Osteocyte (in vitro differentiated cells): Measurements from ENCODE around the gene TXNIP. TPM values are rescaled to one million over a fixed set of nuclear protein-coding genes. Genes with fewer than 3 reads are reported as not detected.
A peak's percentile ranks its signal among the peaks of the same experiment; 100 is the strongest.

Experiments
- DNase-seq: peaks from one replicate; pipeline ENCODE4 v3.0.0; 2021; ENCODE audit warnings: mixed read lengths; ENCODE audit not compliant: unreplicated experiment; ENCODE audit errors: extremely low spot score
- H3K27ac Mint-ChIP-seq: one replicate; pipeline ENCODE4 v1.8.0; 2021; ENCODE audit warnings: mild to moderate bottlenecking, mixed read lengths; ENCODE audit not compliant: unreplicated experiment
- H3K27me3 Mint-ChIP-seq: one replicate; pipeline ENCODE4 v1.8.0; 2021; ENCODE audit warnings: mixed read lengths; ENCODE audit not compliant: unreplicated experiment
- H3K36me3 Mint-ChIP-seq: one replicate; pipeline ENCODE4 v1.8.0; 2021; ENCODE audit warnings: mixed read lengths; ENCODE audit not compliant: unreplicated experiment
- H3K4me1 Mint-ChIP-seq: one replicate; pipeline ENCODE4 v1.8.0; 2021; ENCODE audit warnings: mixed read lengths; ENCODE audit not compliant: unreplicated experiment
- H3K4me3 Mint-ChIP-seq: one replicate; pipeline ENCODE4 v1.8.0; 2021; ENCODE audit warnings: mild to moderate bottlenecking, moderate library complexity, mixed read lengths; ENCODE audit not compliant: unreplicated experiment
- H3K9me3 Mint-ChIP-seq: one replicate; pipeline ENCODE4 v1.8.0; 2021; ENCODE audit warnings: mixed read lengths; ENCODE audit not compliant: unreplicated experiment
- total RNA-seq: library from RNA; stranded (reverse); gene quantifications from 2 replicates; pipeline ENCODE4 v1.2.1, GENCODE V29; 2021
- TF ChIP-seq, protein P1 (sequence below): fragments of 200-600 bp; sonication (generic); IDR thresholded peaks from 2 replicates; pipeline ENCODE4 v1.5.0; 2021; ENCODE audit warnings: antibody characterized with exemption, mild to moderate bottlenecking, moderate library complexity

TXNIP gene
- total RNA-seq, 1 donor from 2014 or later, result 246 TPM

DNA sequence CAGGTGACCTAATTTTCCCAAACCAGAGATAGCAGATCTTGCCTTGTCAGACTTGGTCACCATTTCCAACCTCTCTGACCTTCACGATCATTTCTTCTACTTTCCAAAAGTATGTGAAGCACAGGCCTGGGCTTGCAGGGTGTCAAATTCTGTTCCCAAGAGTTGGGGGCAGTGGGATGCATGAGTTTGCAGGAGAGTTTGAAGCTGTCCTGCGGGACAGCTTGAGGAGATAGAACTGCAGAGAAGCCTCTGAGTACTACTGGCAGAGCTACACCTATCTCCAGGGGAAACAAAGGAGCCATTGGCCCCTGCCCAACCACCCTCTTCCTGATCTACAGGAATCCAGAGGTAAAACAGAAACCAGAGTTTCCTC is 11.3 kb downstream of the TXNIP start:
- TF ChIP-seq, protein P1, sequence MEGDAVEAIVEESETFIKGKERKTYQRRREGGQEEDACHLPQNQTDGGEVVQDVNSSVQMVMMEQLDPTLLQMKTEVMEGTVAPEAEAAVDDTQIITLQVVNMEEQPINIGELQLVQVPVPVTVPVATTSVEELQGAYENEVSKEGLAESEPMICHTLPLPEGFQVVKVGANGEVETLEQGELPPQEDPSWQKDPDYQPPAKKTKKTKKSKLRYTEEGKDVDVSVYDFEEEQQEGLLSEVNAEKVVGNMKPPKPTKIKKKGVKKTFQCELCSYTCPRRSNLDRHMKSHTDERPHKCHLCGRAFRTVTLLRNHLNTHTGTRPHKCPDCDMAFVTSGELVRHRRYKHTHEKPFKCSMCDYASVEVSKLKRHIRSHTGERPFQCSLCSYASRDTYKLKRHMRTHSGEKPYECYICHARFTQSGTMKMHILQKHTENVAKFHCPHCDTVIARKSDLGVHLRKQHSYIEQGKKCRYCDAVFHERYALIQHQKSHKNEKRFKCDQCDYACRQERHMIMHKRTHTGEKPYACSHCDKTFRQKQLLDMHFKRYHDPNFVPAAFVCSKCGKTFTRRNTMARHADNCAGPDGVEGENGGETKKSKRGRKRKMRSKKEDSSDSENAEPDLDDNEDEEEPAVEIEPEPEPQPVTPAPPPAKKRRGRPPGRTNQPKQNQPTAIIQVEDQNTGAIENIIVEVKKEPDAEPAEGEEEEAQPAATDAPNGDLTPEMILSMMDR, result no peak
- H3K27me3 Mint-ChIP-seq, result no peaks in the 10 kb centered on the region
- peaks cover 18% of the 10 kb centered on the region for H3K4me1 Mint-ChIP-seq
- DNase-seq, result no peak
- H3K27ac Mint-ChIP-seq, result peak overlapping the region; percentile 20
- no peaks in the 10 kb centered on the region for H3K36me3 Mint-ChIP-seq
- no peaks in the 10 kb centered on the region for H3K9me3 Mint-ChIP-seq
- no peak overlapping the region for H3K4me3 Mint-ChIP-seq

DNA sequence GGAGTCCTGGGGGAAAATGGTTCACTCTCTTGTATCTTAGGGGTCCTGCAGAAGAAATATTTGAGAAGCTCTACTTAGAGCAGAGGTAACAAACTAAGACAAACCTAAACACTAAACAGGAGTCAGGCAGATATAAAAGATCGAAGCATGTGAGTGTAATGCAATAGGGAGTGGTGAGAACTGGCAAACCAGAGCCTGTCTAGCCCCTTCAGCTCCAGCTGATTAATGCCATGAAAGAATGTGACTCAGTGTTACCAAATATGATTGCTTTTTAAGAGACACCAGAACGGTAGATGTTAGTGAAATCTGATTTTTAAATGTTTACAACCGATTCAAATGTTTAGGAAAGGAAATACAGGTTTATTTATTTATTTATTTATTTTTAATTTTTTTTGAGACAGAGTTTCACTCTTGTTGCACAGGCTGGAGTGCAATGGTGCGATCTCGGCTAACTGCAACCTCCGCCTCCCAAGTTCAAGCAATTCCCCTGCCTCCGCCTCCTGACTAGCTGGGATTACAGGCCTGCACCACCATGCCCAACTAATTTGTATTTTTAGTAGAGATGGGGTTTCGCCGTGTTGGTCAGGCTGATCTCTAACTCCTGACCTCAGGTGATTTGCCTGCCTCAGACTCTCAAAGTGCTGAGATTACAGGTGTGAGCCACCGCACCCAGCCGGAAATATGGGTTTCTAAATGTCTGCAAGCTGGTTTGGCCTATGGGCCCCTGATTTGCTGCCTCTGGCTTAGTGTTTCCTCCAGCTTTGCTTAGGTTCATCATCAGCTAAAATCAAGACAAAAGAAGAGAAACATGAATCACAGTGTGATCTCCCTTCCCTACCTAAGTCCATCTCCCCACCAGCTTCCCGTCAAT is 12.2 kb downstream of the TXNIP start:
- no peak for DNase-seq
- H3K9me3 Mint-ChIP-seq, result no peaks in the 10 kb centered on the region
- no peak overlapping the region for H3K4me3 Mint-ChIP-seq
- H3K27me3 Mint-ChIP-seq, result no peaks in the 10 kb centered on the region
- H3K27ac Mint-ChIP-seq, result no peak overlapping the region
- TF ChIP-seq, protein P1, result no peak
- H3K4me1 Mint-ChIP-seq, result peaks cover 17% of the 10 kb centered on the region
- H3K36me3 Mint-ChIP-seq, result no peaks in the 10 kb centered on the region

DNA sequence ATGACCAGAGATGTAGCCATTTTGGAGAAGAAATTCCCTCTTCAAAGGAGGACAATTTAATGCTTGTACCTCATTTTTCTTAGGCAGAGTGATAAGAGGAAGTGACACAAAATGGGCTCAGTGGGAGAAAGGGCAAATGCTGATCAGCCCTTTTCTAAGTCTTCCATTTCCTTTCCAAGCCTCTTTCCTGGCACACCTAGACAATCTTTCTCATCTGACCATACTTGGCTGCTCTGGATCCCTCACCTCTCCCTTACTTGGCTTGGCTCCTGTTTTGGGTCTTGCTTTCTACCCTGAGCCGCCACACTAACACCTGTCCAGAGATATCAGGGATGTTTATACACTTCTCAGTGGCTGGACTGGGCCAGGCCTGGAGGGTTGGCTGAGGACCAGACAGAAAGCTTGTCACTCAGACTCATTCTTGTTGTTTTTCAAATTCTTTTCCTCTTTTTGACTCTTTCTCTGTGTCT is 13.1 kb downstream of the TXNIP start:
- H3K4me1 Mint-ChIP-seq, result peaks cover 17% of the 10 kb centered on the region
- no peak overlapping the region for H3K4me3 Mint-ChIP-seq
- no peaks in the 10 kb centered on the region for H3K36me3 Mint-ChIP-seq
- TF ChIP-seq, protein P1, result no peak
- H3K9me3 Mint-ChIP-seq, result no peaks in the 10 kb centered on the region
- no peak for DNase-seq
- H3K27me3 Mint-ChIP-seq, result no peaks in the 10 kb centered on the region
- H3K27ac Mint-ChIP-seq, result peak overlapping the region; percentile 16

DNA sequence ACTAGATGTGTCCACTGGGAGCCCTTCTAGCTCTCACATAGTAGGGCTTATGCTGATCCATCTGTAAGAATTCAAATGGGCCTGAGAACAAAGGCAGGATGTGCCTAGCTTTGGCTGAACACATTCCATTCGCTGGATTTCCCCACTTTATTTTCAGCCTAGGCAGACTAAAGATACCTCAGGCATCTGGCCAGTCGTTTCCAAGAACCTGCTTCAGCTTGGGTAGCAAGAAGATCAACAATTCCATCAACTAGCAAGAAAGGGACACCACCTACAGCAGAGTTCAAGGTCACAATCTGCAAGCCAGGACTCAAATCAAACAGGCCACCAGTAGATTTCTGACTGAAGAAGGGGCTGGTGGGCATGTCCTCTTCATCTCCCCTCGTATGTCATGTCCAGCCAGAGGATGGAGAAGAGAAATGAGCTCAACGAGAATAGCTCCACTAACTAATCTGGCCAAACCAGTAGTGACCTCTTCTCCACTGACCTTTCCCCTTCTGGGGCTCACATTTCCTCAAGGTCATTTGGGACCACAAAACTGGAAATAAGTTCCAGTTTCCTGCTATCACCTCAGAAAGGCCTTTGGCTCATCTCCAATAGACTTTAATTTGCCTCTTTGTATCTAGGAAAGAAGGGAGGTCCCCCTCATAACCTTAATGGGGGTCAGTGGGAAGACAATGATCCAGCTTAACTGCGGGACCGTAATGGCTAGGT is 14.2 kb downstream of the TXNIP start:
- Mint-ChIP-seq H3K27ac (no peak overlapping the region), H3K36me3 (no peaks in the 10 kb centered on the region), H3K9me3 (no peaks in the 10 kb centered on the region), H3K27me3 (no peaks in the 10 kb centered on the region), H3K4me3 (no peak overlapping the region), H3K4me1 (peaks cover 17% of the 10 kb centered on the region)
- no peak for DNase-seq
- TF ChIP-seq, protein P1, result no peak

DNA sequence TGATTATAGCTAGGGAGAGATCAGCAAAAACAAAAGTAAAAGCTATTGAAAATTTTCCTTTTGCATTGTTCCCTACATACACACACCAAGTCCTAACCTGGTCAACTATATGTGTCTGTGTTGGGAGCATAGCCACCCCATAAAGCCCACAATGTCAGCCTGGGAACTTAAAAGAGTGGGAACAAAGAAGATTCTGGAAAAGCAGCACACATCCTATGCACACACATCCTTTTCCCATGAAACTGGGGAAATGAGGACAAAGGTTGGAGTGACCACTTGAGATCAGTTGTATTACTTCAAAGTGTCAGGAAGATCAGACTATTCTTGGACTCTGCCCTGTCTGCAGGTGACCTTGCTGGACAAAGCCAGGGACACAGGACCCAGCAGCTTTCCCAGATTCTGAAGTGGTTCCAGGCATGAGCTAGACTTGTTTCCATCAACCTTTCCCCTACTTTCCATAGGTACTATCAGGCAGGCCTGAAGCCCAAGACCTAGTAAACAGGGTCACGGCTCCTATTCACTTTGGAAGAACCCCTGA is 15.9 kb downstream of the TXNIP start:
- Mint-ChIP-seq H3K9me3 (no peaks in the 10 kb centered on the region), H3K27ac (no peak overlapping the region), H3K36me3 (no peaks in the 10 kb centered on the region), H3K4me3 (no peak overlapping the region), H3K4me1 (peaks cover 10% of the 10 kb centered on the region), H3K27me3 (no peaks in the 10 kb centered on the region)
- DNase-seq, result no peak
- TF ChIP-seq, protein P1, result no peak
